ENCODE measurements around the gene TOP2A.
"Not testable (repeated sequence)": the region's sequence is repeated elsewhere in the genome, so short reads cannot be mapped to it uniquely, and the experiment has no call there.

The TOP2A gene

GRCh38 chr17:40402668-40403067 lies 15.0 kb downstream of the TOP2A start:
- H3K4me3 ChIP-seq (ENCODE audit: low read depth, low read length): no peak overlapping the region
- TF ChIP-seq CTCF (IDR thresholded peaks at IDR 0.05; ENCODE audit: low read depth, low read length, missing control alignments): no peak
- DNase-seq (ENCODE audit: low read depth): no peak

GRCh38 chr17:40399185-40399584 lies 18.5 kb downstream of the TOP2A start:
- DNase-seq (ENCODE audit: low read depth): no peak

GRCh38 chr17:40386555-40386954 lies 31.1 kb downstream of the TOP2A start:
- DNase-seq (ENCODE audit: low read depth); H3K4me3 ChIP-seq (ENCODE audit: low read depth, low read length): not testable (repeated sequence)

More at GRCh38 chr17:40399185-40399584, 18.5 kb downstream of the TOP2A start:
- H3K4me3 ChIP-seq (ENCODE audit: low read depth, low read length): no peak overlapping the region
- TF ChIP-seq CTCF (IDR thresholded peaks at IDR 0.05; ENCODE audit: low read depth, low read length, missing control alignments): no peak

- H3K4me3 ChIP-seq (ENCODE audit: low read depth, low read length): no peak overlapping the region
- no peak for TF ChIP-seq CTCF (IDR thresholded peaks at IDR 0.05; ENCODE audit: low read depth, low read length, missing control alignments)
These were observed 35.4 kb downstream of the TOP2A start for GRCh38 chr17:40382251-40382650.

GRCh38 chr17:40378966-40379365 lies 38.7 kb downstream of the TOP2A start:
- no peak for DNase-seq (ENCODE audit: low read depth)
- no peak overlapping the region for H3K4me3 ChIP-seq (ENCODE audit: low read depth, low read length)
- TF ChIP-seq CTCF (IDR thresholded peaks at IDR 0.05; ENCODE audit: low read depth, low read length, missing control alignments): no peak

More at GRCh38 chr17:40382251-40382650, 35.4 kb downstream of the TOP2A start:
- DNase-seq (ENCODE audit: low read depth): no peak

GRCh38 chr17:40377832-40378231 lies 39.9 kb downstream of the TOP2A start:
- DNase-seq (ENCODE audit: low read depth): no peak
- H3K4me3 ChIP-seq (ENCODE audit: low read depth, low read length): no peak overlapping the region
- TF ChIP-seq CTCF (IDR thresholded peaks at IDR 0.05; ENCODE audit: low read depth, low read length, missing control alignments): no peak

- not testable (repeated sequence) for H3K4me3 ChIP-seq (ENCODE audit: low read depth, low read length); DNase-seq (ENCODE audit: low read depth)
These were observed 41.2 kb downstream of the TOP2A start for GRCh38 chr17:40376541-40376940.

GRCh38 chr17:40375786-40376185 lies 41.9 kb downstream of the TOP2A start:
- H3K4me3 ChIP-seq (ENCODE audit: low read depth, low read length); DNase-seq (ENCODE audit: low read depth): not testable (repeated sequence)
